ENCODE results near the gene LRRC2.

- TF ChIP-seq POLR2A (conservative IDR thresholded peaks at IDR 0.05) (no peak), ZNF184 (CRISPR knock-in tag; IDR thresholded peaks at IDR 0.05) (no peak), ATF3 (IDR thresholded peaks at IDR 0.05) (no peak), ATF3 (CRISPR knock-in tag; conservative IDR thresholded peaks at IDR 0.05) (no peak), E2F6 (IDR thresholded peaks at IDR 0.05; ENCODE audit: borderline replicate concordance in 1 of 2, extremely low read depth in 1 of 2, insufficient read depth in 1 of 2, insufficient read length in 1 of 2, low read depth in 1 of 2, low read length in 1 of 2, poor library complexity in 1 of 2, severe bottlenecking in 1 of 2) (no peak), SIX5 (IDR thresholded peaks at IDR 0.05; ENCODE audit: borderline replicate concordance in 1 of 2, insufficient read depth in 1 of 2, low read depth in 1 of 2, low read length in 2 of 2) (no peak), ZBED1 (IDR thresholded peaks at IDR 0.05) (no peak), ZNF431 (CRISPR knock-in tag; IDR thresholded peaks at IDR 0.05) (no peak), USF1 (CRISPR knock-in tag; IDR thresholded peaks at IDR 0.05) (no peak), FIP1L1 (IDR thresholded peaks at IDR 0.05; ENCODE audit: low read depth, low read length, poor library complexity, severe bottlenecking) (no peak), MEF2A (IDR thresholded peaks at IDR 0.05; ENCODE audit: control insufficient read depth, low read depth, low read length) (no peak), TCF7L2 (IDR thresholded peaks at IDR 0.05; ENCODE audit: low read depth, low read length) (no peak), PPARD (CRISPR knock-in tag; IDR thresholded peaks at IDR 0.05) (no peak), RAD21 (CRISPR knock-in tag; conservative IDR thresholded peaks at IDR 0.05 in 1 of 2, IDR thresholded peaks at IDR 0.05 in 1 of 2) (no peak)
- TF ChIP-seq, protein P1, sequence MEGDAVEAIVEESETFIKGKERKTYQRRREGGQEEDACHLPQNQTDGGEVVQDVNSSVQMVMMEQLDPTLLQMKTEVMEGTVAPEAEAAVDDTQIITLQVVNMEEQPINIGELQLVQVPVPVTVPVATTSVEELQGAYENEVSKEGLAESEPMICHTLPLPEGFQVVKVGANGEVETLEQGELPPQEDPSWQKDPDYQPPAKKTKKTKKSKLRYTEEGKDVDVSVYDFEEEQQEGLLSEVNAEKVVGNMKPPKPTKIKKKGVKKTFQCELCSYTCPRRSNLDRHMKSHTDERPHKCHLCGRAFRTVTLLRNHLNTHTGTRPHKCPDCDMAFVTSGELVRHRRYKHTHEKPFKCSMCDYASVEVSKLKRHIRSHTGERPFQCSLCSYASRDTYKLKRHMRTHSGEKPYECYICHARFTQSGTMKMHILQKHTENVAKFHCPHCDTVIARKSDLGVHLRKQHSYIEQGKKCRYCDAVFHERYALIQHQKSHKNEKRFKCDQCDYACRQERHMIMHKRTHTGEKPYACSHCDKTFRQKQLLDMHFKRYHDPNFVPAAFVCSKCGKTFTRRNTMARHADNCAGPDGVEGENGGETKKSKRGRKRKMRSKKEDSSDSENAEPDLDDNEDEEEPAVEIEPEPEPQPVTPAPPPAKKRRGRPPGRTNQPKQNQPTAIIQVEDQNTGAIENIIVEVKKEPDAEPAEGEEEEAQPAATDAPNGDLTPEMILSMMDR (IDR thresholded peaks at IDR 0.05 in 2 of 3, conservative IDR thresholded peaks at IDR 0.05 in 1 of 3; ENCODE audit: insufficient read depth in 2 of 3, low read depth in 1 of 3, low read length in 3 of 3): no peak
Measured at GRCh38 chr3:46612324-46612723, 46.2 kb upstream of the LRRC2 start, which contains the start of gene FAM240A.
